ENCODE data around the gene NIPBL. TPM values are rescaled to one million over a fixed set of nuclear protein-coding genes. Genes with fewer than 3 reads are reported as not detected.

NIPBL gene
- total RNA-seq, 1 experiment from 2014 or later, result 61.3 TPM

DNA sequence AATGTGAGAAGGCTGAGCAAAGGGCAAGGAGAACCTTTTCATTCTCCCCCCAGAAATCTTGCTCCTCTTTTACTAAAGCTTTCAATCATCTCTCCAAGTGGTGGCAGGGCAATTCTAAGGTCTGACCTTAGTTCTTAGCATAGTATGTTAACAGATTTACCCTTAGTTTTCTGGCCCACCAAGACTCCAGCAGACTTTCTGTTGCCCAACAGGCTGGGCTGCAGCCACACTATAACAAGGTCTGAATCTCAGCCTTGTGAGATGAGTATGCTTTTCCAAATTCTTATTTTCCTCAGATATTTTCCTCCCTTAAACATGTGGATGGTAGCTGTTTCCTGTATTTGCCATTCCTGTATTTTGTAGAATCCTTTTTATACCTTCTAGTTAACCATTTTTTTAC, 69.5 kb downstream of the NIPBL start:
- Histone ChIP-seq H3K9me3 (ENCODE audit: control insufficient read depth, low read depth, low read length) (no peaks in the 10 kb centered on the region), H2BK12ac (ENCODE audit: insufficient read length, low read depth, low read length) (no peak overlapping the region), H3K23me2 (ENCODE audit: insufficient read length, low read depth, low read length, poor library complexity, severe bottlenecking) (no peaks in the 10 kb centered on the region), H3K14ac (ENCODE audit: insufficient read depth, low read length) (no peak overlapping the region), H4K91ac (ENCODE audit: insufficient read length, low read depth, low read length) (no peak overlapping the region), H2AK5ac (ENCODE audit: insufficient read length, low read length) (no peak overlapping the region), H2BK20ac (ENCODE audit: low read depth, low read length, poor library complexity, severe bottlenecking) (no peak overlapping the region), H2AFZ (ENCODE audit: low read length) (no peak overlapping the region), H3K4ac (ENCODE audit: low read depth, low read length) (no peak overlapping the region), H3K79me1 (ENCODE audit: insufficient read depth, low read depth, low read length, poor library complexity, severe bottlenecking) (no peaks in the 10 kb centered on the region), H4K20me1 (ENCODE audit: control insufficient read depth, insufficient read depth, insufficient read length) (no peaks in the 10 kb centered on the region), H2BK15ac (ENCODE audit: low read depth, low read length) (no peak overlapping the region), H3K56ac (ENCODE audit: insufficient read length, low read depth, low read length) (no peak overlapping the region), H3K27me3 (ENCODE audit: insufficient read depth, low read length) (no peaks in the 10 kb centered on the region), H3T11ph (ENCODE audit: low read length) (no peak overlapping the region), H3K9ac (ENCODE audit: extremely low read depth, insufficient read length, low read length) (no peak overlapping the region), H4K5ac (ENCODE audit: insufficient read length, low read depth, low read length) (no peak overlapping the region), H2BK5ac (ENCODE audit: insufficient read length, low read length) (no peak overlapping the region), H3K27ac (ENCODE audit: insufficient read length, low read depth, low read length) (no peak overlapping the region), H4K8ac (replicated peaks; ENCODE audit: insufficient read length, low read depth, low read length) (no peak overlapping the region), H3K4me2 (ENCODE audit: insufficient read depth, insufficient read length, low read length) (no peak overlapping the region), H3K23ac (ENCODE audit: insufficient read length, low read depth, low read length) (no peak overlapping the region), H3K79me2 (ENCODE audit: insufficient read depth, low read length) (peaks cover 2% of the 10 kb centered on the region; the same call in 1 of the 2 replicates), H2BK120ac (ENCODE audit: low read depth, low read length, poor library complexity, severe bottlenecking) (no peak overlapping the region), H3K4me1 (ENCODE audit: insufficient read depth, low read length) (no peaks in the 10 kb centered on the region), H3K18ac (ENCODE audit: insufficient read length, low read depth, low read length) (no peak overlapping the region)
- Mint-ChIP-seq H3K27me3 (ENCODE audit: low read depth) (no peaks in the 10 kb centered on the region), H3K4me3 (no peak overlapping the region), H3K9me3 (no peaks in the 10 kb centered on the region), H3K4me1 (peaks cover 11 to 22% of the 10 kb centered on the region in 2 experiments), H3K36me3 (ENCODE audit: insufficient read depth in 1 of 3, low read depth in 3 of 3) (no peaks in the 10 kb centered on the region), H3K27ac (peak overlapping the region; percentile 45 to 90 (median 72); a peak in 5 of 7 replicates)
- TF ChIP-seq CTCF (conservative IDR thresholded peaks at IDR 0.05), result no peak
- DNase-seq, result no peak

Data from H9 (cell line).